HG02885 (cell line): ENCODE data around the gene GALNT7.

Experiments used
- ATAC-seq: cut with Tn5 transposase; IDR thresholded peaks from one replicate; pipeline ENCODE4 v1.9.1; 2021; ENCODE audit warnings: mild to moderate bottlenecking; ENCODE audit not compliant: unreplicated experiment, poor library complexity

The GALNT7 gene

GRCh38 chr4:173371292-173372192, 202.9 kb downstream of the GALNT7 start:
- peak; percentile 21 for ATAC-seq
